GM23248 (cell line): ENCODE measurements around the gene TRIM6. TPM values are rescaled to one million over a fixed set of nuclear protein-coding genes. Genes with fewer than 3 reads are reported as not detected.

Source experiments
- DNase-seq: peaks from one replicate; pipeline ENCODE4 v3.0.0-alpha.2; 2015
- H2AFZ ChIP-seq: fragments of 200-600 bp; sonication (generic); 2 replicates; pipeline ENCODE4 v1.6.1; 2016; ENCODE audit warnings: antibody characterized with exemption
- H3F3A ChIP-seq: fragments of 200-600 bp; sonication (generic); 2 replicates; pipeline ENCODE4 v1.6.1; 2016; ENCODE audit warnings: mild to moderate bottlenecking, antibody characterized with exemption, mixed run types; ENCODE audit not compliant: insufficient read depth
- H3K27ac ChIP-seq: fragments of 200-600 bp; sonication (generic); 2 replicates; pipeline ENCODE4 v1.5.1; 2016; ENCODE audit warnings: mild to moderate bottlenecking
- H3K27me3 ChIP-seq: fragments of 200-600 bp; sonication (generic); replicated peaks from 2 replicates; pipeline ENCODE4 v1.6.1; 2016; ENCODE audit warnings: mild to moderate bottlenecking; ENCODE audit not compliant: insufficient read depth
- H3K36me3 ChIP-seq: fragments of 200-600 bp; sonication (generic); 2 replicates; pipeline ENCODE4 v1.6.1; 2016; ENCODE audit warnings: low read depth, mild to moderate bottlenecking
- H3K4me1 ChIP-seq: fragments of 200-600 bp; sonication (generic); 2 replicates; pipeline ENCODE4 v1.6.1; 2016; ENCODE audit warnings: mild to moderate bottlenecking; ENCODE audit not compliant: insufficient read depth
- H3K4me2 ChIP-seq: fragments of 200-600 bp; sonication (generic); one replicate; pipeline ENCODE4 v1.6.1; 2016; ENCODE audit warnings: mild to moderate bottlenecking; ENCODE audit not compliant: unreplicated experiment
- H3K4me3 ChIP-seq: fragments of 200-600 bp; sonication (generic); 2 replicates; pipeline ENCODE4 v1.5.1; 2016; ENCODE audit warnings: mild to moderate bottlenecking
- H3K79me2 ChIP-seq: fragments of 200-600 bp; sonication (generic); 2 replicates; pipeline ENCODE4 v1.6.1; 2016; ENCODE audit warnings: mild to moderate bottlenecking; ENCODE audit not compliant: insufficient read depth
- H3K9ac ChIP-seq: fragments of 200-600 bp; sonication (generic); 2 replicates; pipeline ENCODE4 v1.6.1; 2016; ENCODE audit warnings: mild to moderate bottlenecking
- H3K9me2 ChIP-seq: fragments of 200-600 bp; sonication (generic); 2 replicates; pipeline ENCODE4 v1.6.1; 2016; ENCODE audit warnings: mixed run types, mild to moderate bottlenecking, moderate library complexity; ENCODE audit not compliant: insufficient read depth
- H3K9me3 ChIP-seq: fragments of 200-600 bp; sonication (generic); one replicate; pipeline ENCODE4 v1.6.1; 2017; ENCODE audit warnings: low read depth
- H4K20me1 ChIP-seq: fragments of 200-600 bp; sonication (generic); 2 replicates; pipeline ENCODE4 v1.6.0; 2016; ENCODE audit not compliant: insufficient read depth
- EZH2 ChIP-seq: fragments of 200-600 bp; sonication (generic); IDR thresholded peaks from 2 replicates; pipeline ENCODE4 v1.6.1; 2018; ENCODE audit warnings: antibody characterized with exemption, mild to moderate bottlenecking; ENCODE audit not compliant: insufficient read depth, poor library complexity, severe bottlenecking
- EZH2phosphoT487 ChIP-seq: fragments of 200-600 bp; sonication (generic); IDR thresholded peaks from 2 replicates; pipeline ENCODE4 v1.6.1; 2018; ENCODE audit warnings: antibody characterized with exemption, moderate library complexity, mild to moderate bottlenecking, low read depth; ENCODE audit not compliant: insufficient read depth
- WGBS, 2 experiments: methylation state at CpG; one replicate each; pipeline ENCODE4 v1.1.6; 2015 to 2017; ENCODE audit warnings: low lambda C conversion rate in 2 of 2, low coverage in 1 of 2; ENCODE audit errors: missing lambda C conversion rate in 2 of 2; 5-methylcytosine and 5-hydroxymethylcytosine counted together
- in situ Hi-C: fragments of 300-500 bp; cut with MboI; formaldehyde crosslinking; loops from 2 replicates; pipeline ENCODE4 v1.15.0; 2020
- polyA plus RNA-seq: library from polyadenylated mRNA; unstranded; fragments of >200 nt; fragmentation: Nextera tagmentation; extraction: Ambion mirVana; gene quantifications from 2 replicates; pipeline ENCODE4 v1.2.1, GENCODE V29; 2016
- total RNA-seq: library from RNA; depleted of rRNA; stranded (reverse); fragments of >200 nt; shearing (Covaris generic); gene quantifications from 2 replicates; pipeline ENCODE4 v1.2.3, GENCODE V29; 2014; rRNA removed

Gene TRIM6
- total and polyA plus RNA-seq, 2 experiments from 2014 or later = 1.9 to 3.6 TPM

- Histone ChIP-seq H3F3A (no peaks in the 10 kb centered on the region), H3K4me3 (no peak overlapping the region), H3K27ac (no peak overlapping the region), H3K4me1 (no peaks in the 10 kb centered on the region), H3K9me3 (no peaks in the 10 kb centered on the region), H3K9ac (no peak overlapping the region), H4K20me1 (no peaks in the 10 kb centered on the region), H3K36me3 (no peaks in the 10 kb centered on the region; the same call in 1 of the 2 replicates), H3K79me2 (no peaks in the 10 kb centered on the region), H3K4me2 (no peak overlapping the region), H2AFZ (no peak overlapping the region), H3K9me2 (no peaks in the 10 kb centered on the region), H3K27me3 (no peaks in the 10 kb centered on the region)
- 87 to 92% methylated on average over 5 of the region's 5 CpGs for WGBS, 2 experiments
- TF ChIP-seq EZH2phosphoT487 (no peak), EZH2 (no peak)
- DNase-seq = no peak
- in situ Hi-C loops = no loop called here
Observed at GRCh38 chr11:5658318-5658717, 61.9 kb downstream of the TRIM6 start.

Other genes with a start within 250 kb of the TRIM6 start
- gene OR51B6, start 245.1 kb upstream of the TRIM6 start, total RNA-seq = not detected in 2 replicates
- not detected in 2 replicates for gene OR51B6, start 245.1 kb upstream of the TRIM6 start, polyA plus RNA-seq
- gene OR51M1, start 212.8 kb upstream of the TRIM6 start, total RNA-seq = not detected in 2 replicates
- gene OR51M1, start 212.8 kb upstream of the TRIM6 start, polyA plus RNA-seq = not detected in 2 replicates
- gene OR51Q1, start 174.5 kb upstream of the TRIM6 start, total RNA-seq = not detected in 2 replicates
- gene OR51Q1, start 174.5 kb upstream of the TRIM6 start, polyA plus RNA-seq = not detected in 2 replicates
- gene OR51I1, start 155.1 kb upstream of the TRIM6 start, total RNA-seq = not detected in 2 replicates
- not detected in 2 replicates for gene OR51I1, start 155.1 kb upstream of the TRIM6 start, polyA plus RNA-seq
- gene OR51I2, start 147.3 kb upstream of the TRIM6 start, total RNA-seq = not detected in 2 replicates
- not detected in 2 replicates for gene OR51I2, start 147.3 kb upstream of the TRIM6 start, polyA plus RNA-seq
- not detected in 2 replicates for gene OR52D1, start 108.0 kb upstream of the TRIM6 start, total RNA-seq
- gene OR52D1, start 108.0 kb upstream of the TRIM6 start, polyA plus RNA-seq = not detected in 2 replicates
- not detected in 2 replicates for gene UBQLN3, start 86.7 kb upstream of the TRIM6 start, total RNA-seq
- gene UBQLN3, start 86.7 kb upstream of the TRIM6 start, polyA plus RNA-seq = not detected in 2 replicates
- gene UBQLNL, start 79.9 kb upstream of the TRIM6 start, total RNA-seq = 0.32 TPM in 1 of 2 replicates, not detected in the other
- gene UBQLNL, start 79.9 kb upstream of the TRIM6 start, polyA plus RNA-seq = 0.20 TPM in 1 of 2 replicates, not detected in the other
- not detected in 2 replicates for gene OR52H1, start 48.1 kb upstream of the TRIM6 start, total RNA-seq
- gene OR52H1, start 48.1 kb upstream of the TRIM6 start, polyA plus RNA-seq = not detected in 2 replicates
- gene OR52B6, start 15.8 kb upstream of the TRIM6 start, total RNA-seq = not detected in 2 replicates
- not detected in 2 replicates for gene OR52B6, start 15.8 kb upstream of the TRIM6 start, polyA plus RNA-seq
- gene TRIM34, start 28.4 kb downstream of the TRIM6 start, total RNA-seq = 5.1 and 12.1 TPM in 2 replicates
- gene TRIM34, start 28.4 kb downstream of the TRIM6 start, polyA plus RNA-seq = 3.9 and 4.0 TPM in 2 replicates
- 10.7 and 11.9 TPM in 2 replicates for gene TRIM5, start 88.4 kb downstream of the TRIM6 start, total RNA-seq
- gene TRIM5, start 88.4 kb downstream of the TRIM6 start, polyA plus RNA-seq = 12.7 and 14.0 TPM in 2 replicates
- gene TRIM22, start 93.2 kb downstream of the TRIM6 start, total RNA-seq = 58.4 and 114 TPM in 2 replicates
- gene TRIM22, start 93.2 kb downstream of the TRIM6 start, polyA plus RNA-seq = 50.2 and 51.1 TPM in 2 replicates
- gene OR56B1, start 139.8 kb downstream of the TRIM6 start, total RNA-seq = not detected in 2 replicates
- not detected in 2 replicates for gene OR56B1, start 139.8 kb downstream of the TRIM6 start, polyA plus RNA-seq
- 0.43 TPM in 1 of 2 replicates, not detected in the other for gene OR52N4, start 157.6 kb downstream of the TRIM6 start, total RNA-seq
- gene OR52N4, start 157.6 kb downstream of the TRIM6 start, polyA plus RNA-seq = not detected in 2 replicates
- gene OR52N5, start 186.7 kb downstream of the TRIM6 start, total RNA-seq = not detected in 2 replicates
- not detected in 2 replicates for gene OR52N5, start 186.7 kb downstream of the TRIM6 start, polyA plus RNA-seq
- gene OR52N1, start 194.6 kb downstream of the TRIM6 start, total RNA-seq = not detected in 2 replicates
- gene OR52N1, start 194.6 kb downstream of the TRIM6 start, polyA plus RNA-seq = not detected in 2 replicates
- gene OR52N2, start 212.3 kb downstream of the TRIM6 start, total RNA-seq = not detected in 2 replicates
- not detected in 2 replicates for gene OR52N2, start 212.3 kb downstream of the TRIM6 start, polyA plus RNA-seq
- gene OR52E6, start 245.3 kb downstream of the TRIM6 start, total RNA-seq = not detected in 2 replicates
- gene OR52E6, start 245.3 kb downstream of the TRIM6 start, polyA plus RNA-seq = not detected in 2 replicates